Heart left ventricle (tissue), 16 donors: ENCODE results near the gene SCNN1G. TPM values are rescaled to one million over a fixed set of nuclear protein-coding genes. Genes with fewer than 3 reads are reported as not detected.

Source experiments
- ATAC-seq, 4 donors: fragments of 200-7000 bp; cut with Tn5 transposase; one replicate each; pipeline ENCODE4 v1.9.1; 2020 to 2022; ENCODE audit warnings: moderate library complexity in 4 of 4, mild to moderate bottlenecking in 3 of 4, moderate number of reproducible peaks in 1 of 4
- DNase-seq, 5 donors: peaks; one replicate each; pipeline ENCODE4 v3.0.0-alpha.2; 2020
- H3K27ac ChIP-seq, 12 donors: fragments of 200-600 bp; sonication (generic) in 4 of 12; one replicate each; pipeline versions ENCODE4 v1.5.0 to v1.8.0; 2016 to 2022; ENCODE audit warnings: mild to moderate bottlenecking in 2 of 12
- H3K27me3 ChIP-seq, 9 donors: fragments of 200-600 bp; sonication (generic) in 2 of 9; one replicate each; pipeline versions ENCODE4 v1.5.1 to v1.8.0; 2016 to 2022; ENCODE audit warnings: mild to moderate bottlenecking in 3 of 9
- H3K36me3 ChIP-seq, 9 donors: fragments of 200-600 bp; sonication (generic) in 2 of 9; one replicate each; pipeline versions ENCODE4 v1.5.0 to v1.8.0; 2018 to 2022; ENCODE audit warnings: mild to moderate bottlenecking in 2 of 9
- H3K4me1 ChIP-seq, 12 donors: fragments of 200-600 bp; sonication (generic) in 4 of 12; one replicate each; pipeline versions ENCODE4 v1.5.0 to v1.8.0; 2016 to 2022; ENCODE audit warnings: mild to moderate bottlenecking in 3 of 12
- H3K4me3 ChIP-seq, 12 donors: fragments of 200-600 bp; sonication (generic) in 4 of 12; one replicate each; pipeline versions ENCODE4 v1.5.0 to v1.8.0; 2017 to 2022; ENCODE audit warnings: mild to moderate bottlenecking in 9 of 12, moderate library complexity in 4 of 12
- H3K9me3 ChIP-seq, 12 donors: fragments of 200-600 bp; sonication (generic) in 4 of 12; one replicate each; pipeline versions ENCODE4 v1.5.0 to v1.8.0; 2016 to 2022; ENCODE audit warnings: mild to moderate bottlenecking in 1 of 12
- CTCF ChIP-seq, 12 donors: fragments of 200-600 bp; sonication (generic) in 4 of 12; IDR thresholded peaks; one replicate each; pipeline versions ENCODE4 v1.5.0 to v1.8.0; 2018 to 2022; ENCODE audit warnings: antibody characterized with exemption in 12 of 12, mild to moderate bottlenecking in 5 of 12
- POLR2A ChIP-seq, 2 donors: fragments of 450-650 bp; IDR thresholded peaks; one replicate each; pipeline ENCODE4 v1.6.1; 2017; ENCODE audit warnings: antibody characterized with exemption in 2 of 2, mild to moderate bottlenecking in 2 of 2, moderate library complexity in 2 of 2
- WGBS, 4 donors: extraction: QIAGEN DNeasy Blood & Tissue Kit in 2 of 4; methylation state at CpG; one replicate each; pipeline versions ENCODE4 v1.1.5 to v1.1.7; 2013 to 2018; 5-methylcytosine and 5-hydroxymethylcytosine counted together
- intact Hi-C, 10 donors: fragments of 100-400 bp; cut with DNase I; formaldehyde crosslinking; loops; one replicate each; pipeline versions ENCODE4 v1.11.1 to v1.14.2; 2022
- polyA plus RNA-seq, 2 donors: library from polyadenylated mRNA; stranded (reverse); fragments of 200-250 nt; gene quantifications; one replicate each; pipeline ENCODE4 v1.2.3, GENCODE V29; 2013
- total RNA-seq, 9 donors: library from RNA; depleted of rRNA in 2 of 9; stranded (reverse); fragments of >200 nt in 2 of 9; fragmentation: NEBNext Ultra II Directional in 3 of 9; extraction: Animal tissue kit (Norgen Biotek cat#: 25700) in 3 of 9; gene quantifications; one replicate each; pipeline versions ENCODE4 v1.1.0 to v1.2.4, GENCODE V29; 2016 to 2023
- donor health status: ischemic (EF 13 %, LVEDD 7.1; RV severe dilation, severe dysfunction).
- donor health status: healthy with polysubstance abuse.
- donor health status: DM: no; HTN: yes; CAD: no.
- donor health status: DM: no; HTN: no; CAD: no.
- donor health status: ischemic (EF 25% LVEDD 6.9; RV normal size, moderate dysfunction).
- donor health status: ischemic (EF 25% LVEDD 5.7; RV mildly dilated, moderate dysfunction).
- donor health status: healthy.
- donor health status: DM: yes; HTN: yes; CAD: no.
- donor health status: ischemic (EF 35%, LVEDD 5.7; RV mildly dilated, moderate dysfunction).
- donor health status: nonischemic (EF 11% LVEDD 7.7; RV severe dilation, severe dysfunction).
- donor health status: DM: yes; HTN: yes; CAD: no.
- donor health status: PGD.
- donor health status: ischemic (EF 29% LVEDD 5.4; RV normal size, mild dysfunction).
- donor health status: nonischemic (EF 23%, LVEDD 6.1; RV moderate dilation, normal function).

SCNN1G gene
- total and polyA plus RNA-seq, 11 donors = 0.03 to 0.20 (median 0.12) TPM; not detected in 7

- 52 to 77% (median 64%) methylated on average over 5 to 8 of the region's 8 CpGs for WGBS, 4 donors
Measured at GRCh38 chr16:23217646-23218045, 35.1 kb downstream of the SCNN1G start.

GRCh38 chr16:23222929-23223328, 40.4 kb downstream of the SCNN1G start:
- no peaks in the 10 kb centered on the region for H3K9me3 ChIP-seq
- no peak overlapping the region for H3K27ac ChIP-seq
- ATAC-seq (no peak), DNase-seq (no peak)
- TF ChIP-seq CTCF (IDR thresholded peaks at IDR 0.05) = no peak
- no peak for TF ChIP-seq POLR2A (IDR thresholded peaks at IDR 0.05)
- H3K36me3 ChIP-seq = no peaks in the 10 kb centered on the region
- intact Hi-C loops = no loop called here
- H3K4me3 ChIP-seq = no peak overlapping the region
- no peaks in the 10 kb centered on the region for H3K4me1 ChIP-seq
- H3K27me3 ChIP-seq = no peaks in the 10 kb centered on the region

More at GRCh38 chr16:23217646-23218045, 35.1 kb downstream of the SCNN1G start:
- no peaks in the 10 kb centered on the region for H3K4me1 ChIP-seq
- ATAC-seq = no peak
- no peak overlapping the region for H3K27ac ChIP-seq
- intact Hi-C loops = no loop called here
- DNase-seq = no peak
- peaks cover 0 to 3% (median 0%) of the 10 kb centered on the region in 9 donors for H3K27me3 ChIP-seq
- no peaks in the 10 kb centered on the region for H3K9me3 ChIP-seq
- TF ChIP-seq CTCF (IDR thresholded peaks at IDR 0.05) (no peak), POLR2A (IDR thresholded peaks at IDR 0.05) (no peak)
- H3K4me3 ChIP-seq = no peak overlapping the region
- no peaks in the 10 kb centered on the region for H3K36me3 ChIP-seq

DNA sequence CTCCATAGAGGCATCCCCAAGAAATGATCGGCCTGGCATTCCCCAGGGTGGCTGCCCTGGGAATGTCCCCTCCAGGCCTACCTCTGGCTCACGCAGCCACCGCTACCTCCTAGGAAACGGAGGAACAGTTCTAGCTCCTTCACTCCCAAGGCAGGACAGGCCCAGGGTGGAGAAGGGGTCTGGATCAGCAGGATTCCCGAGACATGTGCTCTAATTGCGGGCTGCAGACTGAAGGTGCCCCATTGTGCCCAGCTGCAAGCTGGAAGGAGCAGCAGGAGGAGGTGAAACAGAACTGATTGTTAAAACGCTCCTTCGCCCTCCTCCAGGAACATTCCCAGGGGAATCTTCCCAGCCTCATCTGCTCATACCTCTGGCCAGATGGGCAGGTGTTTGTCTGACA, 40.8 kb downstream of the SCNN1G start:
- intact Hi-C loops = no loop called here
- WGBS, 4 donors = 62 to 75% (median 70%) methylated on average over 7 to 8 of the region's 8 CpGs

DNA sequence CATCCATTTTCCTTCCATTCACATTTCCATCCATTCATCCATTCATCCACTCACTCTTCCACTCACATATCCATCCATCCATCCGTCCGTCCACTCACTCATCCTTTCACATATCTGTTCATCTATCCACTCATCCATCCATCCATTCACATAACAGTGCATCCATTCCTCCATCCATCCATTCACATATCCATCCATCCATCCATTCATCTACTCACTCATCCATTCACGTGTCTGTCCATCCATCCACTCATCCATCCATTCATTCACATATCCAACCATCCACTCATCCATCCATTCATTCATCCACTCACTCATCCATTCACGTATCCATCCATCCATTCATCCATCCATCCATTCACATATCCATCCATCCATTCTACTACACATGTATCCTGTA, 42.6 kb downstream of the SCNN1G start:
- 80 to 84% (median 81%) methylated on average over 4 of the region's 4 CpGs for WGBS, 4 donors
- TF ChIP-seq POLR2A (IDR thresholded peaks at IDR 0.05) (no peak), CTCF (IDR thresholded peaks at IDR 0.05) (no peak)
- Histone ChIP-seq H3K27me3 (no peaks in the 10 kb centered on the region), H3K4me3 (no peak overlapping the region), H3K36me3 (no peaks in the 10 kb centered on the region), H3K4me1 (no peaks in the 10 kb centered on the region), H3K27ac (no peak overlapping the region), H3K9me3 (no peaks in the 10 kb centered on the region)
- ATAC-seq = no peak
- DNase-seq = no peak
- intact Hi-C loops = no loop called here

More for the DNA sequence above, 40.8 kb downstream of the SCNN1G start:
- no peak for ATAC-seq
- Histone ChIP-seq H3K36me3 (no peaks in the 10 kb centered on the region), H3K9me3 (no peaks in the 10 kb centered on the region), H3K4me3 (no peak overlapping the region), H3K27me3 (no peaks in the 10 kb centered on the region), H3K4me1 (no peaks in the 10 kb centered on the region), H3K27ac (no peak overlapping the region)
- TF ChIP-seq POLR2A (IDR thresholded peaks at IDR 0.05) = no peak
- no peak for TF ChIP-seq CTCF (IDR thresholded peaks at IDR 0.05)
- no peak for DNase-seq
